Stimulated activated naive CD8-positive, alpha-beta T cell treated with anti-CD3 and anti-CD28 coated beads, Interleukin-15, Interleukin-2, amounts not matched to agents 100 ng/mL and 50 ng/mL, for 24 hours (primary cell): ENCODE results near the gene MGRN1.

Experiments
- H3K27ac Mint-ChIP-seq: one replicate; pipeline ENCODE4 v1.8.0; 2021; ENCODE audit warnings: mild to moderate bottlenecking, mixed read lengths
- H3K27me3 Mint-ChIP-seq: one replicate; pipeline ENCODE4 v1.8.0; 2021; ENCODE audit warnings: mixed read lengths
- H3K36me3 Mint-ChIP-seq: one replicate; pipeline ENCODE4 v1.8.0; 2021; ENCODE audit warnings: low read depth, mixed read lengths
- H3K4me1 Mint-ChIP-seq: one replicate; pipeline ENCODE4 v1.8.0; 2021; ENCODE audit warnings: low read depth, mixed read lengths
- H3K4me3 Mint-ChIP-seq: one replicate; pipeline ENCODE4 v1.8.0; 2021; ENCODE audit warnings: mild to moderate bottlenecking, mixed read lengths
- H3K9me3 Mint-ChIP-seq: one replicate; pipeline ENCODE4 v1.8.0; 2021; ENCODE audit warnings: mixed read lengths

Gene MGRN1

DNA sequence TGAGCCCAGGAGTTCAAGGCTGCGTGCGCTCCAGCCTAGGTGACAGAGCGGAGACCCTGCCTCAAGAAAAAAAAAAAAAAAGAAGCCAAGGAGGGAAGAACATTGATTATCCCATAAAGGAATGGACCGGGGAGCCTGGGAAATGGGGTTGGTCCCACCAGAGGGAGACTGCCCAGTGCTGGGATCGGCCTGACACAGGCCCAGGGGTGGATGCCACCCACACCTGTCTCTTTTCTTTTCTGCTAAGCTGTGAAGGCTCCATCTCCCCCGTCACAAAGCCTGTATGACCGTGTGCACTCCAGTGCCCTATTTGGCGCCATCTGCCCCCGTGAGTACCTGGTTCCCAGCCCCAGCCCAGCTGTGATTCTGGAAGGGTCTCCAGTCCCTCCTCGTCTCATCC, 25.6 kb upstream of the MGRN1 start:
- no peak overlapping the region for H3K27ac Mint-ChIP-seq
- peaks cover 4% of the 10 kb centered on the region for H3K27me3 Mint-ChIP-seq
- H3K36me3 Mint-ChIP-seq = no peaks in the 10 kb centered on the region
- no peaks in the 10 kb centered on the region for H3K4me1 Mint-ChIP-seq
- no peaks in the 10 kb centered on the region for H3K9me3 Mint-ChIP-seq
- H3K4me3 Mint-ChIP-seq = no peak overlapping the region

- Mint-ChIP-seq H3K9me3 (no peaks in the 10 kb centered on the region), H3K27ac (no peak overlapping the region), H3K4me1 (no peaks in the 10 kb centered on the region), H3K4me3 (no peak overlapping the region), H3K36me3 (no peaks in the 10 kb centered on the region), H3K27me3 (peaks cover 4% of the 10 kb centered on the region)
These were observed 25.1 kb upstream of the MGRN1 start for GRCh38 chr16:4599545-4599944.

- no peak overlapping the region for H3K27ac Mint-ChIP-seq
- H3K4me3 Mint-ChIP-seq = no peak overlapping the region
- H3K36me3 Mint-ChIP-seq = no peaks in the 10 kb centered on the region
- no peaks in the 10 kb centered on the region for H3K9me3 Mint-ChIP-seq
- peaks cover 4% of the 10 kb centered on the region for H3K27me3 Mint-ChIP-seq
- no peaks in the 10 kb centered on the region for H3K4me1 Mint-ChIP-seq
These were observed 23.4 kb upstream of the MGRN1 start for GRCh38 chr16:4601036-4601863.

- H3K27ac Mint-ChIP-seq = no peak overlapping the region
- no peak overlapping the region for H3K4me3 Mint-ChIP-seq
- H3K9me3 Mint-ChIP-seq = no peaks in the 10 kb centered on the region
- H3K4me1 Mint-ChIP-seq = no peaks in the 10 kb centered on the region
- H3K27me3 Mint-ChIP-seq = peaks cover 4% of the 10 kb centered on the region
- no peaks in the 10 kb centered on the region for H3K36me3 Mint-ChIP-seq
These were observed 22.8 kb upstream of the MGRN1 start for GRCh38 chr16:4601864-4602186.

GRCh38 chr16:4602331-4602730, 22.3 kb upstream of the MGRN1 start:
- no peaks in the 10 kb centered on the region for H3K4me1 Mint-ChIP-seq
- H3K36me3 Mint-ChIP-seq = no peaks in the 10 kb centered on the region
- peaks cover 4% of the 10 kb centered on the region for H3K27me3 Mint-ChIP-seq

DNA sequence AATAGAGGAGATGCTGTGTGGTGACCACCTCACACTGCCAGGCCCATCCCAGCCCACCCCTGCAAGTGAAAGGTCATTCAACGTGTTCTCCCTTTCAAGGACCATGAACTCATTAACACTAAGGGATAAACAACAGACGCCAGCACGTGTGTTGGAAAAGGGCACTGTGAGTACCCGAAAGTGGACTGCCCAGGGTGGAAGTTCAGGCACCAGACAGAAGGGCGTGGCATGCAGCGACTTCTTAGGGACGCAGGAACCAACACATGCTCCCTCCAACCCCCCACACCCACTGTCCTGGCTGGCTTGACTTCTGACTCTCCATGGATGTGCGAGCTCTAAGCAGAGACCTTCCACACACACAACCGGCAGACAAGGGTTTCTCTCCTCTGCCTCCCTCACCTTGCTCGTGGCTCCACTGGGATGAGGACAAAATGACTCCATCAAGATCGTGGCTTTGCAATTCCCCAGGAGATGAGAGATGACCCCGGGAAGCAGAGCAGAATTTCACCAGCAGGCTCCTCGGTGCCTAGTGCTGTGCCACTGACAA, 20.9 kb upstream of the MGRN1 start:
- Mint-ChIP-seq H3K4me1 (no peaks in the 10 kb centered on the region), H3K27me3 (peaks cover 4% of the 10 kb centered on the region), H3K4me3 (no peak overlapping the region), H3K36me3 (no peaks in the 10 kb centered on the region), H3K27ac (no peak overlapping the region), H3K9me3 (no peaks in the 10 kb centered on the region)

More at GRCh38 chr16:4602331-4602730, 22.3 kb upstream of the MGRN1 start:
- H3K9me3 Mint-ChIP-seq = no peaks in the 10 kb centered on the region
- H3K27ac Mint-ChIP-seq = no peak overlapping the region
- no peak overlapping the region for H3K4me3 Mint-ChIP-seq

- Mint-ChIP-seq H3K27ac (no peak overlapping the region), H3K36me3 (no peaks in the 10 kb centered on the region)
These were observed 20.2 kb upstream of the MGRN1 start for GRCh38 chr16:4604401-4604800.

GRCh38 chr16:4606354-4606753, 18.3 kb upstream of the MGRN1 start:
- no peaks in the 10 kb centered on the region for H3K9me3 Mint-ChIP-seq
- no peak overlapping the region for H3K4me3 Mint-ChIP-seq
- H3K36me3 Mint-ChIP-seq = no peaks in the 10 kb centered on the region
- H3K4me1 Mint-ChIP-seq = no peaks in the 10 kb centered on the region
- peaks cover 3% of the 10 kb centered on the region for H3K27me3 Mint-ChIP-seq
- H3K27ac Mint-ChIP-seq = no peak overlapping the region

More at GRCh38 chr16:4604401-4604800, 20.2 kb upstream of the MGRN1 start:
- H3K4me3 Mint-ChIP-seq = no peak overlapping the region
- no peaks in the 10 kb centered on the region for H3K4me1 Mint-ChIP-seq
- no peaks in the 10 kb centered on the region for H3K9me3 Mint-ChIP-seq
- peaks cover 4% of the 10 kb centered on the region for H3K27me3 Mint-ChIP-seq

DNA sequence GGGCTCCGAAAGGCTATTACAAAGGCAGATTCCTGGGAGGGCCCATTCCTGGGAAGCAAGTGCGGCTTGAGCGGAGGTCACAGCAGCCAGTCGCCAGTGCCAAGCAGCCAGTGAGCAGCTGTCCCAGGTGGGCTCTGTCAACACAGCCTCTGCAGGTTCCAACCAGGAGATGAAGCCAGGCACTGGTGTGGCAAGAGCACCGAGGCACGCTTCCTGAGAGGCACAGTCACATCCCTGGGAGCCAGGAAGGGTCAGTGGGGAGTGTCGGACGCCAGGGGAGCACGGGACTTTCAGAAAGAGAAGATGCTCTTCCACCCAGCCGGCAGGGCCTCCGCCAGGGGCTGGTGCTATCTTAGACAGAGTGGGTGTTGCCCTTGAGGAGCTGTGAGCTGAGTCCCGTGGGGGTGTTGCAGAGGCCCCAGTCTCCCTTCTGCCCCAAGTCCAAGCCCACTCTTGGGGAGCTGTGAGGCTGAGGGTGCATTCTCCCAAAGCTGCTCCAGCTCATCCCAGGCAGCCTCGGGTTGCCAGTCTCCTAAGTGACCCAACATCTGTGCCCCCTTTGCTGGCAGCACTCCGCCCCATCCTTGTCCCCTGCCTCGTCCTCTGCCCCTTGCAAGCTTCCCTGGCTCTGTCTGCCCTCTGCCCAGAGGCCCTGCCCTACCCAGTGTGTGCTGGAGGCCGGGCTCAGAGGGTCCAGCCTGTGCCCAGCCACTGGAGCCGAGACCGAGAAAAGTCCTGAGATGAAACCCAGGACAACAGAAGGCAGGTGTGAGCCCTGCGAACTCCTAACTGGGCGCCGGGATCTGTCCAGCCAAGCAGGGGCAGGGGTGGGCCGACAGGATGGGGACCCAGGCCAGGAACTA, 16.6 kb upstream of the MGRN1 start:
- H3K4me1 Mint-ChIP-seq = peaks cover 2% of the 10 kb centered on the region
- no peak overlapping the region for H3K27ac Mint-ChIP-seq
- H3K36me3 Mint-ChIP-seq = no peaks in the 10 kb centered on the region
- no peaks in the 10 kb centered on the region for H3K9me3 Mint-ChIP-seq
- H3K4me3 Mint-ChIP-seq = no peak overlapping the region
- H3K27me3 Mint-ChIP-seq = no peaks in the 10 kb centered on the region

DNA sequence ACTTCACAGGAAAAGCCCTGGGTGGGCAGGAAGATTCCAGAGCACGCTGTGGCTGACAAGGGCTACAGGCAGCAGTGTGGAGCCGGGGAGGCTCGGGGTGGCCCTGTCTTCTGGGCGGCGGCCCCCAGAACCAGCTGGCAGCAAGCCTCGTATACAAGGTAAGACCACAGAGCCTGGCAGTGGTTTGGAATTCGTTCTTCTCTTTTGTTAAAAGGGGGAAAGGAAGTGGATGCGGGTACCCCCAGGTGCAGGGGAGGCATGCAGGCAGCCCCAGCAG, 16.0 kb upstream of the MGRN1 start:
- no peak overlapping the region for H3K27ac Mint-ChIP-seq
- H3K27me3 Mint-ChIP-seq = no peaks in the 10 kb centered on the region
- H3K4me3 Mint-ChIP-seq = no peak overlapping the region
- H3K4me1 Mint-ChIP-seq = peaks cover 3% of the 10 kb centered on the region
- no peaks in the 10 kb centered on the region for H3K9me3 Mint-ChIP-seq
- no peaks in the 10 kb centered on the region for H3K36me3 Mint-ChIP-seq

DNA sequence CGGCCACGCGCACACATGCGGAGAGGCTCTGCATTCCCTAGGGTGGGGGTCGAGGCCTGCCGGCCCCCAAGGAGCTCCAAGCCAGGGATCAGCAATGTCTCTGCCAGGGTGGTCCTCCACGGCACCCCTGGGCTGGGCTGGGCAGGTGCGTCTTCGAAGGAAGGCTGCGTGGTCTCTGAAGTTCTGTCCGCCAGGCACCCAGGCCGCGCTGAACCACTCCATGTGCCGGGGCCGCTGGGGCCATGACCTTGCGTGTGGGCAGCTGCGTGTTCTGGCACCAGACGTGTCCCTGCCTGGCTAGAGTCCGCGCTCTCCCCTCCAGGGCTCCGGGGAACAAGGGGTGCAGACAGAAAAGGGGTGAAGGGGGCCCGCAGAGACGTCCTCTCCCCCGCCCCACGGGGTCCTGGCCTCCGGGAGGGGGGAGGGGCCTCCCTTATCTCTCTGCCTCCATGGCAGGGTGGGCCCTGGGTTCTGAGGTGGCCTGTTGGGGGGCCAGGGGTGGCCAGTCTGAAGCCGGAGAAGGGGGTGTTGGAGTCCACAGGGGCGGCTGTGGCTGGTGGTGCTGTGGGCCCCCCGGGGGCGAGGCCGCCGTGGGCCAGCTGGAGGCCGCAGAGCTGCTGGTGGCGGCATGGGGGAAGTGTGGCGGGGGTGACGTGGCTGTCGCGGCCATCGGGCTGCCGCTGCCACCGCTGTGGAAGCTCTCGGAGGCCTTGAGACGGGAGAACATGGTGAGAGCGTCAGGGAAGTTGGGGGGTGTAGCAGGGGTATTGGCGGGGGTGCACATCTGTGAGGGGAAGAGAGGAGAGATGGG, 15.2 kb upstream of the MGRN1 start:
- Mint-ChIP-seq H3K27ac (no peak overlapping the region), H3K27me3 (no peaks in the 10 kb centered on the region), H3K36me3 (no peaks in the 10 kb centered on the region), H3K4me1 (peaks cover 3% of the 10 kb centered on the region), H3K9me3 (no peaks in the 10 kb centered on the region), H3K4me3 (no peak overlapping the region)

- Mint-ChIP-seq H3K27me3 (no peaks in the 10 kb centered on the region), H3K9me3 (no peaks in the 10 kb centered on the region), H3K27ac (no peak overlapping the region), H3K4me1 (peaks cover 7% of the 10 kb centered on the region), H3K4me3 (no peak overlapping the region), H3K36me3 (no peaks in the 10 kb centered on the region)
These were observed 14.3 kb upstream of the MGRN1 start for GRCh38 chr16:4610011-4611005.

DNA sequence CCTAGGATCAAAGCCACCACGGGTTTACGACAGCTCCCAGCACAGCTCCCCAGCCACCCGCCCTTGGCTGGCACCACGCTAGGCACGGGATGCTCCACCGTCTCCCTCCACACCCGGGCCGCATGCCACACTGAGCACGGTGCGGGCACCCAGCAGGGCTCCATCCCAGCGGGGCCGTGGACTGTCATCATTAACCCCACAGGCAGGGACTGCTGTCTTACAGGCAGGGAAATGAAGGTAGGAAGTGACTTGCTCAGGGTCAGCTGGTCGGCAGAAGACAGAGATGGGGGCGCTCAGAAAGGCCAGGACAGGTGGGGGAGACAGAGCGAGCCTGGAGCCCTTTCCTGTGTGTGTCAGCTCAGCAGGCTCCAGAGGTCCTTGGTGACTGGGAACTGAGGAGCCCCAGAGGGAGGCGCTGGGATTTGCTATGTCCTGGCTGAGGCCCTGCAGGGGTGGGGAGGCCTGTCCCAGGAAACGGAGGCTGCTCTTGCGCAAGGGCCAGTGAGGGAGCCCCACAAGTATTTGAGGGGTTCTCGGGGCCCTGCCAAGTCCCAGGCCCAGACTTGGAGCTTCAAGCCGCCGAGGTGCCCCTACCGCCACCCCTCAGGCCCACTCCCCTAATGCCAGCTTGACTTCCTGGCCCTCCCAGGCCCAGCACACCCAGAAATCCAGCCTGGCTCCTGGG, 13.1 kb upstream of the MGRN1 start:
- peaks cover 19% of the 10 kb centered on the region for H3K4me1 Mint-ChIP-seq
- no peak overlapping the region for H3K4me3 Mint-ChIP-seq
- no peaks in the 10 kb centered on the region for H3K36me3 Mint-ChIP-seq
- no peaks in the 10 kb centered on the region for H3K9me3 Mint-ChIP-seq
- no peak overlapping the region for H3K27ac Mint-ChIP-seq
- no peaks in the 10 kb centered on the region for H3K27me3 Mint-ChIP-seq
